PC-9 (cell line): ENCODE data around the gene ALDH1A3. TPM values are rescaled to one million over a fixed set of nuclear protein-coding genes. Genes with fewer than 3 reads are reported as not detected.
A peak's percentile ranks its signal among the peaks of the same experiment; 100 is the strongest.

Experiments
- Bru-seq: library from RNA; stranded (reverse); fragments of 400-500 nt; gene quantifications from one replicate; lab custom pipeline; 2021; lab: Mats Ljungman, UMichigan
- BruChase-seq, 2 experiments: library from RNA; stranded (reverse); fragments of 400-500 nt; gene quantifications; one replicate each; lab custom pipeline; 2021; lab: Mats Ljungman, UMichigan
- BruUV-seq: library from RNA; stranded (reverse); fragments of 400-500 nt; replicated peaks from 2 replicates; lab custom pipeline; 2021; lab: Mats Ljungman, UMichigan
- CTCF ChIA-PET: fragments of 300-600 bp; sonication (Branson Sonifier 250); formaldehyde crosslinking; loops from one replicate; lab custom pipeline; 2022; ENCODE audit warnings: antibody characterized with exemption; lab: Charles Lee
- POLR2A ChIA-PET: fragments of 300-600 bp; sonication (Branson Sonifier 250); formaldehyde crosslinking; loops from one replicate; lab custom pipeline; 2022; ENCODE audit warnings: antibody characterized with exemption; ENCODE audit not compliant: unreplicated experiment; lab: Charles Lee
- DNase-seq, 2 experiments: peaks; one replicate each; pipeline versions ENCODE4 v3.0.0 to v3.0.0-alpha.2; 2015 to 2022; ENCODE audit warnings: mixed read lengths in 1 of 2
- H2AFZ ChIP-seq: fragments of 200-600 bp; sonication (generic); 2 replicates; pipeline ENCODE4 v1.8.1; 2017; ENCODE audit warnings: antibody characterized with exemption
- H3F3A ChIP-seq: fragments of 200-600 bp; sonication (generic); 2 replicates; pipeline ENCODE4 v1.8.1; 2017; ENCODE audit warnings: antibody characterized with exemption, mild to moderate bottlenecking, low read depth; ENCODE audit not compliant: insufficient read depth
- H3K27ac ChIP-seq: fragments of 200-600 bp; sonication (generic); 2 replicates; pipeline ENCODE4 v1.6.1; 2016; ENCODE audit warnings: mixed run types
- H3K27me3 ChIP-seq: fragments of 200-600 bp; sonication (generic); 2 replicates; pipeline ENCODE4 v1.6.1; 2016; ENCODE audit warnings: low read depth, mixed run types; ENCODE audit not compliant: insufficient read depth
- H3K36me3 ChIP-seq: fragments of 200-600 bp; sonication (generic); 2 replicates; pipeline ENCODE4 v1.6.1; 2016; ENCODE audit warnings: low read depth, mixed run types
- H3K4me1 ChIP-seq: fragments of 200-600 bp; sonication (generic); replicated peaks from 2 replicates; pipeline ENCODE4 v1.6.1; 2016; ENCODE audit warnings: mixed run types; ENCODE audit not compliant: insufficient read depth
- H3K4me2 ChIP-seq: fragments of 200-600 bp; sonication (generic); 2 replicates; pipeline ENCODE4 v1.6.1; 2017; ENCODE audit warnings: mixed run types
- H3K4me3 ChIP-seq: fragments of 200-600 bp; sonication (generic); 2 replicates; pipeline ENCODE4 v1.6.1; 2016; ENCODE audit warnings: mixed run types
- H3K79me2 ChIP-seq: fragments of 200-600 bp; sonication (generic); 2 replicates; pipeline ENCODE4 v1.6.1; 2017; ENCODE audit warnings: low read depth, mixed run types
- H3K9me2 ChIP-seq: fragments of 200-600 bp; sonication (generic); 2 replicates; pipeline ENCODE4 v1.8.1; 2017; ENCODE audit warnings: mild to moderate bottlenecking; ENCODE audit not compliant: insufficient read depth
- H3K9me3 ChIP-seq: fragments of 200-600 bp; sonication (generic); 2 replicates; pipeline ENCODE4 v1.8.1; 2016; ENCODE audit warnings: low read depth; ENCODE audit not compliant: insufficient read depth
- H4K20me1 ChIP-seq: fragments of 200-600 bp; sonication (generic); 2 replicates; pipeline ENCODE4 v1.8.1; 2017; ENCODE audit not compliant: insufficient read depth
- CTCF ChIP-seq: fragments of 200-600 bp; sonication (generic); conservative IDR thresholded peaks from 2 replicates; pipeline ENCODE4 v1.6.1; 2017; ENCODE audit warnings: mixed run types, antibody characterized with exemption, mild to moderate bottlenecking, moderate library complexity
- EZH2 ChIP-seq: fragments of 200-600 bp; sonication (generic); IDR thresholded peaks from 2 replicates; pipeline ENCODE4 v1.8.0; 2017; ENCODE audit warnings: antibody characterized with exemption, low read depth
- intact Hi-C: fragments of 100-400 bp; cut with micrococcal nuclease; formaldehyde crosslinking; loops from one replicate; pipeline ENCODE4 v1.10.0; 2022; ENCODE audit not compliant: unreplicated experiment
- long read RNA-seq: library from polyadenylated mRNA; stranded (forward); transcript quantifications from one replicate; pipeline ENCODE4 v2.0.0, GENCODE V29; 2022
- total RNA-seq: library from RNA; stranded (reverse); gene quantifications from 2 replicates; pipeline ENCODE4 v1.2.3, GENCODE V29; 2021

Gene ALDH1A3
- total RNA-seq (462 and 469 TPM in 2 replicates), Bru-seq, nascent RNA (percentile 99 among the genes with signal in this experiment), BruChase-seq, experiment 1, labeled RNA remaining after a 2-hour chase (percentile 99 among the genes with signal in this experiment), BruChase-seq, experiment 2, labeled RNA remaining after a 6-hour chase (percentile 99 among the genes with signal in this experiment)
- long read RNA-seq, transcript ALDH1A3-201 (13 exons, 3,924 nt): major isoform, 662 of 784 reads
- long read RNA-seq, partial matches to known transcripts: 34 of 784 reads
- long read RNA-seq, other reads (novel, unspliced or antisense): 83 of 784 reads

- Histone ChIP-seq H3K4me2 (peak within 1 kb of the TSS; percentile 99), H2AFZ (no peak within 1 kb of the TSS), H3F3A (peaks cover 36% of the 10 kb centered on the region; the same call in 1 of the 2 replicates), H3K79me2 (peaks cover 68% of the 10 kb centered on the region), H3K9me3 (no peaks in the 10 kb centered on the region), H4K20me1 (peaks cover 42% of the 10 kb centered on the region), H3K36me3 (peaks cover 23% of the 10 kb centered on the region; the same call in 1 of the 2 replicates), H3K9me2 (no peaks in the 10 kb centered on the region), H3K27me3 (no peaks in the 10 kb centered on the region), H3K4me1 (peaks cover 29% of the 10 kb centered on the region), H3K4me3 (peak within 1 kb of the TSS; percentile 94), H3K27ac (peak within 1 kb of the TSS; percentile 75)
- POLR2A ChIA-PET: interaction anchor here (0.6 to 1.7 kb wide), 3 partner anchors 9 to 166 kb away, joined by 4 to 31 read pairs (median 6); no protein-coding TSS in a partner anchor
- intact Hi-C loops: loop anchor here (2.0 kb wide), 1 partner anchor 157 kb away; no protein-coding TSS in a partner anchor
- no peak for TF ChIP-seq EZH2
- CTCF ChIA-PET: interaction anchor here (1.0 kb wide), 1 partner anchor 169 kb away, joined by 12 read pairs; no protein-coding TSS in a partner anchor
- DNase-seq: peak; percentile 70 to 90
- BruUV-seq: no TSS peak
Measured at GRCh38 chr15:100879464-100880138, at the start of gene ALDH1A3. Gene ALDH1A3 (plus strand): TSS chr15:100879831. CDS start chr15:100879908, 77 bp downstream.

GRCh38 chr15:100831467-100831866 is 48.2 kb upstream of the ALDH1A3 start:
- Histone ChIP-seq H3K9me2 (no peaks in the 10 kb centered on the region), H3K9me3 (peaks cover 7% of the 10 kb centered on the region; the same call in 1 of the 2 replicates), H3K4me2 (no peak overlapping the region), H3K79me2 (no peaks in the 10 kb centered on the region), H3K4me1 (no peaks in the 10 kb centered on the region), H3K27ac (no peak overlapping the region), H2AFZ (no peak overlapping the region), H3K36me3 (no peaks in the 10 kb centered on the region), H3F3A (no peaks in the 10 kb centered on the region), H3K27me3 (no peaks in the 10 kb centered on the region), H4K20me1 (no peaks in the 10 kb centered on the region), H3K4me3 (no peak overlapping the region)
- no TSS peak for BruUV-seq
- ChIA-PET POLR2A (no interaction called here), CTCF (no interaction called here)
- no peak for TF ChIP-seq CTCF
- no peak for TF ChIP-seq EZH2
- no peak for DNase-seq
- intact Hi-C loops: no loop called here

GRCh38 chr15:100832149-100832942 is 47.3 kb upstream of the ALDH1A3 start:
- no peaks in the 10 kb centered on the region for H3K27me3 ChIP-seq
- no peak for DNase-seq
- no peaks in the 10 kb centered on the region for H3K9me2 ChIP-seq
- H3K4me1 ChIP-seq: no peaks in the 10 kb centered on the region
- intact Hi-C loops: no loop called here
- no peaks in the 10 kb centered on the region for H3K79me2 ChIP-seq
- no peaks in the 10 kb centered on the region for H3K36me3 ChIP-seq
- TF ChIP-seq EZH2 (no peak), CTCF (no peak)
- peaks cover 7% of the 10 kb centered on the region; the same call in 1 of the 2 replicates for H3K9me3 ChIP-seq
- no peaks in the 10 kb centered on the region for H3F3A ChIP-seq
- no peak overlapping the region for H3K4me2 ChIP-seq
- H2AFZ ChIP-seq: no peak overlapping the region
- no peak overlapping the region for H3K4me3 ChIP-seq
- ChIA-PET CTCF (no interaction called here), POLR2A (no interaction called here)
- BruUV-seq: no TSS peak
- H4K20me1 ChIP-seq: no peaks in the 10 kb centered on the region
- no peak overlapping the region for H3K27ac ChIP-seq
